DOHH2 (cell line): ENCODE data around the gene EIF2S1.

Experiments
- EZH2phosphoT487 ChIP-seq: fragments of 200-600 bp; sonication (generic); IDR thresholded peaks from 2 replicates; pipeline ENCODE4 v1.6.1; 2017; ENCODE audit warnings: borderline replicate concordance, mild to moderate bottlenecking, antibody characterized with exemption, low read length, moderate library complexity, mixed read lengths
- TF ChIP-seq, protein P1 (sequence below): fragments of 200-600 bp; sonication (generic); IDR thresholded peaks from one replicate; pipeline ENCODE4 v1.5.1; 2014; ENCODE audit warnings: antibody characterized with exemption, mild to moderate bottlenecking, low read depth, low read length; ENCODE audit not compliant: poor library complexity, severe bottlenecking

DNA sequence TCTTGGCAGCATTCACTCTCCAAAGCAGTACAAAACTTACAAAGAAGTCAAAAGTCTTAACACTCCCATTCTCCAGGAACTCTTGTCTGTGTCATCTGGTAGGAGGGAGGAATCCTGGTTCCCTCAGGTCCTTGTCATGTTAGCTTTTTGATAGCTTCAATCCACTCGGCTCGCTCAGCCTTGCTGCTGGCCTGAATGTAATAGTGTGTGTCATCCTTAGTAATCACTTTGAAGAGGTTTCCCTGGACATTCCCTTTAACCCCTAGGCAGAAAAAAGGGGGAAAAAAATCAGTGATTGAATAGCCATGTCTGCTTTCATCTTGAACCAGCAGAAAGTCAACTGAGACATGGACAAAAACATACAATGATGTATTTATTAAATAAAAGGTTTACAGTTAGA, 27.1 kb downstream of the EIF2S1 start:
- TF ChIP-seq, protein P1, sequence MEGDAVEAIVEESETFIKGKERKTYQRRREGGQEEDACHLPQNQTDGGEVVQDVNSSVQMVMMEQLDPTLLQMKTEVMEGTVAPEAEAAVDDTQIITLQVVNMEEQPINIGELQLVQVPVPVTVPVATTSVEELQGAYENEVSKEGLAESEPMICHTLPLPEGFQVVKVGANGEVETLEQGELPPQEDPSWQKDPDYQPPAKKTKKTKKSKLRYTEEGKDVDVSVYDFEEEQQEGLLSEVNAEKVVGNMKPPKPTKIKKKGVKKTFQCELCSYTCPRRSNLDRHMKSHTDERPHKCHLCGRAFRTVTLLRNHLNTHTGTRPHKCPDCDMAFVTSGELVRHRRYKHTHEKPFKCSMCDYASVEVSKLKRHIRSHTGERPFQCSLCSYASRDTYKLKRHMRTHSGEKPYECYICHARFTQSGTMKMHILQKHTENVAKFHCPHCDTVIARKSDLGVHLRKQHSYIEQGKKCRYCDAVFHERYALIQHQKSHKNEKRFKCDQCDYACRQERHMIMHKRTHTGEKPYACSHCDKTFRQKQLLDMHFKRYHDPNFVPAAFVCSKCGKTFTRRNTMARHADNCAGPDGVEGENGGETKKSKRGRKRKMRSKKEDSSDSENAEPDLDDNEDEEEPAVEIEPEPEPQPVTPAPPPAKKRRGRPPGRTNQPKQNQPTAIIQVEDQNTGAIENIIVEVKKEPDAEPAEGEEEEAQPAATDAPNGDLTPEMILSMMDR: no peak
- no peak for TF ChIP-seq EZH2phosphoT487
